ENCODE measurements around the gene ANTXR2. TPM values are rescaled to one million over a fixed set of nuclear protein-coding genes. Genes with fewer than 3 reads are reported as not detected.

The ANTXR2 gene
- total and polyA plus RNA-seq, 2 of the 13 experiments (the other 11 are each of a cell fraction or from before 2014, with no cell fraction given), result 4.6 to 14.5 TPM

- TF ChIP-seq ZNF333 (CRISPR knock-in tag; IDR thresholded peaks at IDR 0.05; ENCODE audit: borderline replicate concordance), result no peak
- TF ChIP-seq DRAP1 (CRISPR knock-in tag; IDR thresholded peaks at IDR 0.05), result no peak
- no peak for TF ChIP-seq GTF2F1 (IDR thresholded peaks at IDR 0.05; ENCODE audit: low read length)
- TF ChIP-seq PHF21A (CRISPR knock-in tag; IDR thresholded peaks at IDR 0.05), result peak; percentile 39; the same call in 1 of the 2 replicates
- no peak for TF ChIP-seq ZNF7 (CRISPR knock-in tag; IDR thresholded peaks at IDR 0.05)
- TF ChIP-seq RBM39 (IDR thresholded peaks at IDR 0.05; ENCODE audit: low read depth, low read length, poor library complexity, severe bottlenecking), result peak; percentile 40
- TF ChIP-seq E2F1 (CRISPR knock-in tag; IDR thresholded peaks at IDR 0.05), result no peak
- 0 out of 2 replicates have a peak, but pooled peaks have one; percentile 9 for TF ChIP-seq ZNF124 (CRISPR knock-in tag; IDR thresholded peaks at IDR 0.05)
- TF ChIP-seq IKZF5 (CRISPR knock-in tag; IDR thresholded peaks at IDR 0.05), result no peak
- TF ChIP-seq ZNF30 (CRISPR knock-in tag; IDR thresholded peaks at IDR 0.05), result no peak
- TF ChIP-seq ZGPAT (CRISPR knock-in tag; IDR thresholded peaks at IDR 0.05), result 0 out of 2 replicates have a peak, but pooled peaks have one; percentile 4
- TF ChIP-seq ETV6 (CRISPR knock-in tag; conservative IDR thresholded peaks at IDR 0.05), result 0 out of 2 replicates have a peak, but pooled peaks have one; percentile 12
- 0 out of 2 replicates have a peak, but pooled peaks have one; percentile 2 for TF ChIP-seq ETV5 (CRISPR knock-in tag; IDR thresholded peaks at IDR 0.05; ENCODE audit: borderline replicate concordance)
- no peak for TF ChIP-seq ZFP91 (CRISPR knock-in tag; IDR thresholded peaks at IDR 0.05; ENCODE audit: borderline replicate concordance)
- TF ChIP-seq ZBTB7B (CRISPR knock-in tag; IDR thresholded peaks at IDR 0.05), result peak; percentile 71
- no peak for TF ChIP-seq MATR3 (CRISPR knock-in tag; IDR thresholded peaks at IDR 0.05)
- TF ChIP-seq ZNF580 (CRISPR knock-in tag; IDR thresholded peaks at IDR 0.05; ENCODE audit: borderline replicate concordance, low read depth), result peak; percentile 14; the same call in 1 of the 2 replicates
- 0 out of 2 replicates have a peak, but pooled peaks have one; percentile 26 for TF ChIP-seq HIVEP1 (CRISPR knock-in tag; IDR thresholded peaks at IDR 0.05)
- no peak for TF ChIP-seq FOXJ3 (CRISPR knock-in tag; IDR thresholded peaks at IDR 0.05; ENCODE audit: borderline replicate concordance)
- TF ChIP-seq RXRA (CRISPR knock-in tag; IDR thresholded peaks at IDR 0.05), result 0 out of 2 replicates have a peak, but pooled peaks have one; percentile 9
- TF ChIP-seq ZNF512 (CRISPR knock-in tag; IDR thresholded peaks at IDR 0.05), result no peak
- no peak for TF ChIP-seq PHF8 (CRISPR knock-in tag; IDR thresholded peaks at IDR 0.05)
- no peak for TF ChIP-seq AGO1 (IDR thresholded peaks at IDR 0.05; ENCODE audit: low read depth, low read length, poor library complexity, severe bottlenecking)
Observed at GRCh38 chr4:80072228-80072743, 743 bp downstream of the ANTXR2 start (continued).

Measured in HepG2 (cell line).